Stimulated activated CD4-positive, alpha-beta T cell treated with anti-CD3 and anti-CD28 coated beads, Interleukin-12 subunit alpha, Interleukin-12 subunit beta, amount 100 ng/mL, for 4 hours (primary cell): ENCODE data around the gene EIF3J.
"Not testable (repeated sequence)": the region's sequence is repeated elsewhere in the genome, so short reads cannot be mapped to it uniquely, and the experiment has no call there.

Experiments used
- DNase-seq: peaks from one replicate; pipeline ENCODE4 v3.0.0-alpha.2; 2020

The EIF3J gene

GRCh38 chr15:44542596-44542995, 5.6 kb downstream of the EIF3J start:
- DNase-seq = no peak

GRCh38 chr15:44544745-44545144, 7.8 kb downstream of the EIF3J start:
- not testable (repeated sequence) for DNase-seq

GRCh38 chr15:44545913-44546802, 9.2 kb downstream of the EIF3J start:
- no peak for DNase-seq

GRCh38 chr15:44549152-44549551, 12.2 kb downstream of the EIF3J start:
- DNase-seq = not testable (repeated sequence)

GRCh38 chr15:44550256-44550655, 13.3 kb downstream of the EIF3J start:
- DNase-seq = no peak

GRCh38 chr15:44550734-44551133, 13.8 kb downstream of the EIF3J start:
- no peak for DNase-seq

- DNase-seq = no peak
These were observed 18.2 kb downstream of the EIF3J start for GRCh38 chr15:44554934-44555723.

GRCh38 chr15:44560926-44561325, 24.0 kb downstream of the EIF3J start:
- not testable (repeated sequence) for DNase-seq

- no peak for DNase-seq
These were observed 28.6 kb downstream of the EIF3J start for GRCh38 chr15:44565387-44566154.

GRCh38 chr15:44566155-44566540, 29.2 kb downstream of the EIF3J start:
- no peak for DNase-seq

GRCh38 chr15:44568338-44568737, 31.4 kb downstream of the EIF3J start:
- no peak for DNase-seq

GRCh38 chr15:44569316-44569715, 32.4 kb downstream of the EIF3J start:
- no peak for DNase-seq

GRCh38 chr15:44570361-44570760, 33.4 kb downstream of the EIF3J start:
- DNase-seq = no peak

GRCh38 chr15:44573386-44573785, 36.4 kb downstream of the EIF3J start:
- DNase-seq = no peak

GRCh38 chr15:44574734-44575133, 37.8 kb downstream of the EIF3J start:
- no peak for DNase-seq

GRCh38 chr15:44580105-44580504, 43.2 kb downstream of the EIF3J start:
- no peak for DNase-seq

GRCh38 chr15:44584162-44584749, 47.3 kb downstream of the EIF3J start:
- DNase-seq = peak; percentile 55

- DNase-seq = no peak
These were observed 48.7 kb downstream of the EIF3J start for GRCh38 chr15:44585633-44586032.

- DNase-seq = no peak
These were observed 51.6 kb downstream of the EIF3J start for GRCh38 chr15:44588541-44588940.

GRCh38 chr15:44591326-44591725, 54.4 kb downstream of the EIF3J start:
- no peak for DNase-seq

GRCh38 chr15:44593042-44593736, 56.2 kb downstream of the EIF3J start:
- DNase-seq = no peak

GRCh38 chr15:44595246-44595645, 58.3 kb downstream of the EIF3J start:
- DNase-seq = no peak
